Fibroblast of lung (primary cell): ENCODE results near the gene KCNH2. TPM values are rescaled to one million over a fixed set of nuclear protein-coding genes. Genes with fewer than 3 reads are reported as not detected.

ENCODE experiments used
- DNase-seq, 2 donors: peaks; one replicate each; pipeline versions ENCODE4 v3.0.0 to v3.0.0-alpha.2; 2010; ENCODE audit warnings: low read depth in 2 of 2
- H2AFZ ChIP-seq: 2 replicates; pipeline ENCODE4 v1.5.1; 2012; ENCODE audit warnings: low read length, control low read depth, inconsistent platforms
- H3K27ac ChIP-seq: 2 replicates; pipeline ENCODE4 v1.5.1; 2011; ENCODE audit warnings: low read length, control low read depth; ENCODE audit not compliant: insufficient read depth
- H3K27me3 ChIP-seq: 2 replicates; pipeline ENCODE4 v1.5.1; 2011; ENCODE audit warnings: mild to moderate bottlenecking, low read length; ENCODE audit not compliant: control insufficient read depth, insufficient read depth
- H3K36me3 ChIP-seq: 2 replicates; pipeline ENCODE4 v1.5.1; 2011; ENCODE audit warnings: low read length; ENCODE audit not compliant: control insufficient read depth, insufficient read depth
- H3K4me1 ChIP-seq: 2 replicates; pipeline ENCODE4 v1.5.1; 2011; ENCODE audit warnings: low read length; ENCODE audit not compliant: control insufficient read depth, insufficient read depth; ENCODE audit errors: extremely low read depth
- H3K4me2 ChIP-seq: 2 replicates; pipeline ENCODE4 v1.5.1; 2011; ENCODE audit warnings: low read length, control low read depth; ENCODE audit not compliant: insufficient read depth; ENCODE audit errors: extremely low read depth
- H3K4me3 ChIP-seq, 4 experiments: fragments of 200-600 bp in 1 of 4; sonication (generic) in 1 of 4; replicated peaks in 1 of 4; 2 replicates each; pipeline ENCODE4 v1.5.1; 2011 to 2016; ENCODE audit warnings: low read length in 4 of 4, low read depth in 3 of 4, mild to moderate bottlenecking in 3 of 4, control low read depth in 2 of 4, inconsistent platforms in 1 of 4, mixed read lengths in 1 of 4; ENCODE audit not compliant: insufficient read depth in 1 of 4; ENCODE audit errors: control extremely low read depth in 1 of 4
- H3K79me2 ChIP-seq: 2 replicates; pipeline ENCODE4 v1.5.1; 2012; ENCODE audit warnings: mild to moderate bottlenecking, low read length, inconsistent platforms; ENCODE audit not compliant: control insufficient read depth, insufficient read depth
- H3K9ac ChIP-seq: 2 replicates; pipeline ENCODE4 v1.5.1; 2011; ENCODE audit warnings: mild to moderate bottlenecking, low read length, control low read depth; ENCODE audit not compliant: insufficient read depth
- H3K9me3 ChIP-seq: 2 replicates; pipeline ENCODE4 v1.5.1; 2012; ENCODE audit warnings: low read depth, low read length; ENCODE audit not compliant: control insufficient read depth, insufficient read depth
- H4K20me1 ChIP-seq: 2 replicates; pipeline ENCODE4 v1.5.1; 2011; ENCODE audit warnings: low read length; ENCODE audit not compliant: control insufficient read depth, insufficient read depth; ENCODE audit errors: extremely low read depth
- CTCF ChIP-seq, 2 donors: IDR thresholded peaks in 1 of 2; conservative IDR thresholded peaks in 1 of 2; 1 replicate in 1 of 2; 2 replicates in 1 of 2; pipeline ENCODE4 v1.5.1; 2011 to 2012; ENCODE audit warnings: low read length in 2 of 2, control low read depth in 1 of 2, inconsistent platforms in 1 of 2, low read depth in 1 of 2, mild to moderate bottlenecking in 1 of 2
- EZH2 ChIP-seq: IDR thresholded peaks from 2 replicates; pipeline ENCODE4 v1.5.1; 2012; ENCODE audit warnings: low read length, control low read depth, mild to moderate bottlenecking; ENCODE audit errors: missing control alignments
- polyA plus RNA-seq, 2 donors: library from polyadenylated mRNA; depleted of rRNA in 1 of 2; stranded (reverse) in 1 of 2; unstranded in 1 of 2; fragments of >200 nt; gene quantifications; 2 replicates each; pipeline ENCODE4 v1.2.1, GENCODE V29; 2011 to 2012; ENCODE audit warnings: missing spikeins in 1 of 2
- total RNA-seq: library from RNA; depleted of rRNA; stranded (reverse); fragments of >200 nt; gene quantifications from 2 replicates; pipeline ENCODE4 v1.2.1, GENCODE V29; 2014

Gene KCNH2
- total and polyA plus RNA-seq, 2 donors (not counting 1 experiment from before 2014, with no cell fraction given): 0.15 to 6.1 TPM

GRCh38 chr7:150928541-150928940 is 49.6 kb downstream of the KCNH2 start:
- Histone ChIP-seq H3K27ac (no peak overlapping the region), H3K36me3 (no peaks in the 10 kb centered on the region), H3K4me1 (no peaks in the 10 kb centered on the region), H3K9ac (no peak overlapping the region), H2AFZ (no peak overlapping the region), H3K4me3 (no peak overlapping the region), H3K79me2 (no peaks in the 10 kb centered on the region), H3K9me3 (no peaks in the 10 kb centered on the region), H3K27me3 (no peaks in the 10 kb centered on the region), H4K20me1 (no peaks in the 10 kb centered on the region), H3K4me2 (no peak overlapping the region)
- DNase-seq: no peak
- TF ChIP-seq EZH2 (no peak), CTCF (conservative IDR thresholded peaks at IDR 0.05 in 1 of 2, IDR thresholded peaks at IDR 0.05 in 1 of 2; ENCODE audit: low read depth in 1 of 2, low read length in 2 of 2) (no peak)

DNA sequence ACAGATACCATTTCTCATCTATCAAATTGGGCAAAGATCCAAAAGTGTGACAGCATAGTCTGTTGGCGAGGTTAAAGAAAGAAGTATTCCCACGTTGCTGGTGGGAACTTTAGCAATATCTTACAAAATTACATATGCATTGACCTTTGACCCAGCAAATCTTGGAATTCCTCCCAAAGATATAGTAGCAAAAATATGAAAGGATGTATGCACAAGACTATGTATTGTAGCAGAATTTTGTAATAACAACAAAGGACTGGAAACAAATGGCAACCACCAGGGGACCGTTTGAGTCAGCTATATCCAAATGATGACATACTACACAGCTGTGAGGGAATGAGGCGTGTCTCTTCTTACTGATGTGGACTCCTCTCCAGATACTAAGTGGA is 50.2 kb downstream of the KCNH2 start:
- H3K27ac ChIP-seq: no peak overlapping the region
- no peaks in the 10 kb centered on the region for H3K79me2 ChIP-seq
- no peaks in the 10 kb centered on the region for H3K36me3 ChIP-seq
- peak in 1 of 2 donors; percentile 11 for DNase-seq
- H3K9me3 ChIP-seq: no peaks in the 10 kb centered on the region
- no peaks in the 10 kb centered on the region for H3K4me1 ChIP-seq
- no peaks in the 10 kb centered on the region for H3K27me3 ChIP-seq
- H3K4me3 ChIP-seq: no peak overlapping the region
- H3K9ac ChIP-seq: no peak overlapping the region
- no peak overlapping the region for H2AFZ ChIP-seq
- TF ChIP-seq EZH2 (no peak), CTCF (conservative IDR thresholded peaks at IDR 0.05 in 1 of 2, IDR thresholded peaks at IDR 0.05 in 1 of 2; ENCODE audit: low read depth in 1 of 2, low read length in 2 of 2) (peak in 1 of 2 donors; percentile 3)
- H3K4me2 ChIP-seq: no peak overlapping the region
- H4K20me1 ChIP-seq: no peaks in the 10 kb centered on the region

GRCh38 chr7:150927157-150927955 is 50.8 kb downstream of the KCNH2 start:
- Histone ChIP-seq H3K4me1 (no peaks in the 10 kb centered on the region), H3K9ac (no peak overlapping the region), H3K4me2 (no peak overlapping the region), H4K20me1 (no peaks in the 10 kb centered on the region), H3K79me2 (no peaks in the 10 kb centered on the region), H3K27ac (no peak overlapping the region), H3K4me3 (no peak overlapping the region), H3K9me3 (no peaks in the 10 kb centered on the region), H3K27me3 (no peaks in the 10 kb centered on the region), H2AFZ (no peak overlapping the region), H3K36me3 (no peaks in the 10 kb centered on the region)
- no peak for DNase-seq
- TF ChIP-seq CTCF (conservative IDR thresholded peaks at IDR 0.05 in 1 of 2, IDR thresholded peaks at IDR 0.05 in 1 of 2; ENCODE audit: low read depth in 1 of 2, low read length in 2 of 2): no peak
- TF ChIP-seq EZH2: no peak
